Measurements from ENCODE around the gene DOCK7.
A peak's percentile ranks its signal among the peaks of the same experiment; 100 is the strongest.

Gene DOCK7

GRCh38 chr1:62514746-62515423 is 173.3 kb downstream of the DOCK7 start:
- no peak for DNase-seq

- DNase-seq, result no peak
Measured at GRCh38 chr1:62513013-62513412, 175.2 kb downstream of the DOCK7 start.

- DNase-seq, result no peak
Measured at GRCh38 chr1:62509028-62509427, 179.2 kb downstream of the DOCK7 start.

GRCh38 chr1:62508187-62508758 is 179.9 kb downstream of the DOCK7 start:
- DNase-seq, result no peak

GRCh38 chr1:62500210-62500609 is 188.0 kb downstream of the DOCK7 start:
- no peak for DNase-seq

- peak; percentile 4 for DNase-seq
Measured at GRCh38 chr1:62494137-62494536, 194.0 kb downstream of the DOCK7 start.

DNA sequence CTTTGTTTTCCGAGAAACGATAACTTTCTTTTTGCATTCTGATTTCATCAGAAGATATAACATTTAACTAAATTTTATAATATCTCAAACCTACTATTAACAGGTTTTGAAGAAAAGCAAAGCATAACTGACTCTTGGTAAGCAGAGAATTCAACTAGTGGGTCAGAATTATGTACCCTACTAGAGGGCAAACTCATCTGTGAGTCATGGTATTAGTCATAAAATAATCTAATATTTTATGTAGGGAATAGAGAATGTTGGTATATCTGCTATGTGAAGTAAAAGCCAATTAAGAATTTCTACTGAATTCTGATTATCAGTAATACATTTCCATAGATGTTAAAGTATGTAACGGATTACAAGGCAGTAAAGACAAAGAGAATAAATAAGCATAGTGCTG is 194.5 kb downstream of the DOCK7 start:
- DNase-seq, result no peak

DNA sequence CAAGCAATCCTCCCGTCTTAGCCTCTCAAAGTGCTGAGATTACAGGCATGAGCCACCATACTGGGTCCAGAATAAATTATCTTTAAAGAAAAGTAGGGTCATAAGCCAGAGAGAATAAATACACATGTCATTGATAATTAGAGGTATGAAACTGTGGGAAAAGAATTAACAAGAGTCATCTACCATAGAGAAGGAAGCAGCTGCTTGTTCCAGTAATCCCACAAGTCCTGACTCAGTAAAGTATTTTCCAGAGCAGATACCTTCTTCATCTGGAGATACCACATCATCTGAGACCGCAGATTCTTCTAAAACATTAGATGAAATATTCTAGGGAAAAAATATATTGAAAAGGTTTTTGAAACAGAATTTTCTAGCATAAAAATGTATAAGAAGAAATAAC is 195.7 kb downstream of the DOCK7 start:
- DNase-seq, result no peak

- no peak for DNase-seq
Measured at GRCh38 chr1:62487956-62488355, 200.2 kb downstream of the DOCK7 start.

DNA sequence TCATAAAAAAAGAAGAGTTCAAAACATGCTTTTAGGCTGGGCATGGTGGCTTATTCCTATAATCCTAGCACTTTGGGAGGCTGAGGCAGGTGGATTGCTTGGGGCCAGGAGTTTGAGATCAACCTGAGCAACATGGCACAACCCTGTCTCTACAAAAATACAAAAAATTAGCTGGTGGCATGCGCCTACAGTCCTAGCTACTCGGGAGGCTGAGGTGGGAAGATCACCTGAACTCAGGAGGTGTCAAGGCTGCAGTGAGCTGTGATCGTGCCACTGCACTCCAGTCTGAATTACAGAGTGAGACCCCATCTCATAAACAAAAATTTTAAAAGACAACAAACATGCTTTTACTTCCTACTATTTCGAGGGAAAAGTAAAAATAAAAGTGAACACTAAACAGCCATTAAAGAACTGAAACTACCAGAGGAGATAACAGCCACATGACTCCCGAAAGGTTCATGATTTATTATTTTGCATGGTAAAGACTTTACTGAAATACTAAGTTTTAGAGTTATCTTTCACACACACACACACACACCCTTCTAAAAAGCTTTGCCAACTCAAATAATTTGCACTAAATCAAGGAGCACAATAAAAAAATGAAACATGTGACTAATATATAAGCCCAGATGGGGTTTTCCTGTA is 203.2 kb downstream of the DOCK7 start:
- DNase-seq, result no peak

DNA sequence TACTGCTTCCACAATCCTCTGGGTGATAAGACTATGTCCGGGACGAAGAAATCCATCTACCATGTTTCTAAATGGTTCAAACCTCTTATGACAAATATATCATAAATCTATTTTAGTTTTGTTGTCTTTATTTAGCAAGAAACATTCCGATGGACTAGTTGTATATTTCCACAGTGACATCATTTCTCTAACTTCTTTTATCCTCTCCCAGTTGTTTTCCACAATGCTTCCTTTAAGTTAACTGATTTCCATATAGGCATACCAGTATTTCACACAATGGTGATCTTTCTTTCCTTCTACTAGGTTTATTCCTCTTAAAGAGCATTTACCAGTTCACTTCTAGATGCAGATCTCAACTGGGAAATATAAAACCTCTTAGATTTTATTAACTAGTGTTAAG is 206.5 kb downstream of the DOCK7 start:
- no peak for DNase-seq

- DNase-seq, result no peak
Measured at GRCh38 chr1:62476525-62477219, 211.5 kb downstream of the DOCK7 start.

GRCh38 chr1:62467092-62467491 is 221.1 kb downstream of the DOCK7 start:
- no peak for DNase-seq

GRCh38 chr1:62462370-62462769 is 225.8 kb downstream of the DOCK7 start:
- no peak for DNase-seq

DNA sequence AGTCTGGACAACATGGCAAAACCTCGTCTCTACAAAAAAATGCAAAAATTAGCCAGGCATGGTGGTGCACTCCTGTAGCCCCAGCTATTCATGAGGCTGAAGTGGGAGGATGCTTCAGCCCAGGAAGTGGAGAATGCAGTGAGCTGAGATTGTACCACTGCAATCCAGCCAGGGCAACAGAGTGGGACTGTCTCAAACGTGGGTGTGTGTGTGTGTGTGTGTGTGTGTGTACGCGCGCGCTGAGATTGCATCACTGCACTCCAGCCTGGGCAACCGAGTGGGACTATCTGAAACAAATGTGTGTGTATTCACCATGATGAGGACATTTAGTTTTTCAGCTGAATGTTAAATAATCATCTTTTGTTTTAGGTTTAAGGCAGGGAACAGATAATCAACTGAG is 230.2 kb downstream of the DOCK7 start:
- DNase-seq, result no peak

DNA sequence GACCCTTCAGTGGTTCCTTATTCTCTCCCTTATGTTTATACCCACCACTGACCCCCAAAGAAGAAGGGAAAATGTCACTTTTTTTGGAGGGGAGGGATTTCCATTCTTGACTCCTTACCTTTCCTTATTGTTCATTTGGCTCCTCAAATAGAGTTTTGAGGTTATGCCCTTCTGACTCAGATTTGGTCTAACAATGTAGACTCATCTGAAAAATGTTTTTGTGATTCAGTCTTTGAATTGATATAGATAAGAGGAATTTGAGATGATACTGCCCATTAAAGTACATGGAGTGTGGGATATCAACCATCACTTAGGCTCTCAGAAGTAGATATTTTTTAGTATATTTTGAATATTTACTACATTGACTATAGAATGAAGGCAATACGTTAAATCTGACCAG is 235.2 kb downstream of the DOCK7 start:
- DNase-seq, result no peak

- no peak for DNase-seq
Measured at GRCh38 chr1:62450301-62450700, 237.9 kb downstream of the DOCK7 start.

GRCh38 chr1:62448221-62448933 is 239.8 kb downstream of the DOCK7 start:
- DNase-seq, result no peak

DNA sequence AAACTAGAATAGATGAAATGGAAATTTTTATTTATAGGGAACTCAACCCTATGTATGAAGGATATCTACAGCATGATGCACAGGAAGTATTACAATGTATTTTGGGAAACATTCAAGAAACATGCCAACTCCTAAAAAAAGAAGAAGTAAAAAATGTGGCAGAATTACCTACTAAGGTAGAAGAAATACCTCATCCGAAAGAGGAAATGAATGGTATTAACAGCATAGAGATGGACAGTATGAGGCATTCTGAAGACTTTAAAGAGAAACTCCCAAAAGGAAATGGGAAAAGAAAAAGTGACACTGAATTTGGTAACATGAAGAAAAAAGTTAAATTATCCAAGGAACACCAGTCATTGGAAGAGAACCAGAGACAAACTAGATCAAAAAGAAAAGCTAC is 243.5 kb downstream of the DOCK7 start:
- DNase-seq, result no peak

DNA sequence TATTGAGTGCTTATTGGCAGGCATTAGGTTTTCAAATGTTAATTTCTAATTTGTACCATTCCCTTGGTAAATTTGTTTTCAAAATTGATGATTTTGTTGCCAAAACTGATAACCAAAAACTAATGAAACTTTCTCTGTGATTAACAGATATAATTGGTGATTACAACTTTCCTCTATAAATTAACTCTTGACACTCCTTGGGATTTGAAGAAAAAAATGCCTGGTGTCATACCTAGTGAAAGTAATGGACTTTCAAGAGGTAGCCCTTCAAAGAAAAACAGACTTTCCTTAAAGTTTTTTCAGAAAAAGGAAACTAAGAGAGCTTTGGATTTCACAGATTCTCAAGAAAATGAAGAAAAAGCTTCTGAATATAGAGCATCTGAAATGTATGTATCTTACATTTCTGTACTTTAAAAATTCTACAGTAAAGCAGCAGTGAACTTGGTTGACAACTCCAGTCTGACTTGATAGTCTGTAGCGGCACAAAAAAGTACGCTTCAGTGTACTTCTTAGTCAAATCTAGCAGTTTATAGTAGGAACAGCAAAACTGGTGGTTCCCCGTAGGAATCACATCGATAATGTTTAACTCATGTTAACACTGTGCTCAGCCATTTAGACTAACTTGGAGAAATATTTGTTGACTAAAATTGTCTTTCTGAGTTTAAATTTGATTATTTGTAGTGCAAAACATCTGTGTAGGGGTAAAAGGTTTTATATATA is 248.4 kb downstream of the DOCK7 start:
- no peak for DNase-seq

DNA sequence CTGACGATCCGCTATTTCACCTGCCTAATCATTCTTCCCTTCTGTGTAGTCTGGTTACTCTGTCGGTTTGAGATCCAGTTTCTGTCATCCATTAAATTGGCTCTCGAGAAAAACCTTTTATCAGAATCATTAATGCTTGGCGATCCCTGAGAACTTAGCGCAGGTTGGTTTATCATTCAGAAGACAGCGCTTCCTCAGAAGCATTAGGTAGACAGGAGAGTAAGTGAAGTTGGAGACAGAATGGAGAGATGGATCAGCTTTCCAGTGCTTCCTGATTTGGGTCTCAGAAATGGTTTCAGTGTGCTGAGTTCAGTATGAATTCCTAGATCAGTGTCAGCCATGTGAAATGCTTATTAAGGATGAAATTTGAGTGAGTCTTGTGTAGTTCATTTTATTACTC is 250.0 kb downstream of the DOCK7 start:
- DNase-seq, result peak; percentile 23

- DNase-seq, result no peak
Measured at GRCh38 chr1:62437273-62437940, 250.8 kb downstream of the DOCK7 start.

Data from retina (tissue), 1 donor.